Measurements from ENCODE around the gene LACRT. TPM values are rescaled to one million over a fixed set of nuclear protein-coding genes. Genes with fewer than 3 reads are reported as not detected.
"Not testable (repeated sequence)": the region's sequence is repeated elsewhere in the genome, so short reads cannot be mapped to it uniquely, and the experiment has no call there.

Gene LACRT, protein sequence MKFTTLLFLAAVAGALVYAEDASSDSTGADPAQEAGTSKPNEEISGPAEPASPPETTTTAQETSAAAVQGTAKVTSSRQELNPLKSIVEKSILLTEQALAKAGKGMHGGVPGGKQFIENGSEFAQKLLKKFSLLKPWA
- polyA plus RNA-seq (2013, experiment 1 of 2): not detected
- polyA plus RNA-seq (2013, experiment 2 of 2): not detected

DNA sequence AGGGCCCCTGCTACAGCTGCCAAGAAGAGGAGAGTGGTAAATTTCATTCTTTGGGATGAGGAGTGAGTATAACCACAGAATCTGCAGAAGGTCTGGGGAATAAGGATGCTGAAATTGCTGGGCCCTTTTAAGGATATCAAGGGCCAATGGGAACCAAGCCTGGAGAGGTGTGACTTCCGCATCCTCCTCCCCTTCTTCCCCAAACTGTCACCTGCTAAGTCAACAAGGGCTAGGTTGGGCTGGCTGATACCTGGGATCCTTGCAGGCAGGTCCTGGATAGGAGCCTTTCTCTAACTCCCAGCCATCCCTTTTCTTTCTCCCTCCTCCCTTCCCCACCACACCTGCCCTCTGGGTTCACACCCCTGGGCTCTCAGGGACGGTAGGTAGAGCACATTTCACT lies at the start of gene LACRT:
Gene LACRT, minus strand, starts transcription at position 101 of the 400 bp plus-strand sequence. Its CDS starts 54 bp downstream, at position 47.
- no peak within 1 kb of the TSS for H3K4me3 ChIP-seq (ENCODE audit: low read length)
- no peaks in the 10 kb centered on the region for H3K36me3 ChIP-seq (ENCODE audit: insufficient read depth, low read length)
- H3K9ac ChIP-seq (ENCODE audit: low read depth, low read length): no peak within 1 kb of the TSS
- H3K9me3 ChIP-seq (ENCODE audit: insufficient read depth, low read depth, low read length): no peaks in the 10 kb centered on the region
- 78% methylated on average over 2 of the region's 2 CpGs for WGBS
- no peaks in the 10 kb centered on the region for H3K4me1 ChIP-seq (ENCODE audit: insufficient read depth, low read length)
- H3K27ac ChIP-seq (ENCODE audit: low read depth, low read length): no peak within 1 kb of the TSS
- no peaks in the 10 kb centered on the region for H3K27me3 ChIP-seq (ENCODE audit: insufficient read depth, low read length)

- peak overlapping the region; percentile 81; the same call in 1 of the 2 replicates for H3K27ac ChIP-seq (ENCODE audit: low read depth, low read length)
- no peaks in the 10 kb centered on the region for H3K36me3 ChIP-seq (ENCODE audit: insufficient read depth, low read length)
- no peaks in the 10 kb centered on the region for H3K27me3 ChIP-seq (ENCODE audit: insufficient read depth, low read length)
- H3K9me3 ChIP-seq (ENCODE audit: insufficient read depth, low read depth, low read length): peaks cover 6% of the 10 kb centered on the region; the same call in 1 of the 2 replicates
- no peak overlapping the region for H3K4me3 ChIP-seq (ENCODE audit: low read length)
- 5% methylated on average over 2 of the region's 2 CpGs for WGBS
- no peak overlapping the region for H3K9ac ChIP-seq (ENCODE audit: low read depth, low read length)
- peaks cover 32% of the 10 kb centered on the region for H3K4me1 ChIP-seq (ENCODE audit: insufficient read depth, low read length)
Observed at GRCh38 chr12:54683398-54683797, 48.7 kb upstream of the LACRT start.

- Histone ChIP-seq H3K9ac (ENCODE audit: low read depth, low read length) (no peak overlapping the region), H3K4me1 (ENCODE audit: insufficient read depth, low read length) (peaks cover 35% of the 10 kb centered on the region), H3K9me3 (ENCODE audit: insufficient read depth, low read depth, low read length) (peaks cover 6% of the 10 kb centered on the region; the same call in 1 of the 2 replicates), H3K27me3 (ENCODE audit: insufficient read depth, low read length) (no peaks in the 10 kb centered on the region), H3K27ac (ENCODE audit: low read depth, low read length) (peak overlapping the region; percentile 81; the same call in 1 of the 2 replicates), H3K36me3 (ENCODE audit: insufficient read depth, low read length) (no peaks in the 10 kb centered on the region), H3K4me3 (ENCODE audit: low read length) (no peak overlapping the region)
- 73% methylated on average over 1 of the region's 1 CpG for WGBS
Observed at GRCh38 chr12:54682674-54683073, 48.0 kb upstream of the LACRT start.

DNA sequence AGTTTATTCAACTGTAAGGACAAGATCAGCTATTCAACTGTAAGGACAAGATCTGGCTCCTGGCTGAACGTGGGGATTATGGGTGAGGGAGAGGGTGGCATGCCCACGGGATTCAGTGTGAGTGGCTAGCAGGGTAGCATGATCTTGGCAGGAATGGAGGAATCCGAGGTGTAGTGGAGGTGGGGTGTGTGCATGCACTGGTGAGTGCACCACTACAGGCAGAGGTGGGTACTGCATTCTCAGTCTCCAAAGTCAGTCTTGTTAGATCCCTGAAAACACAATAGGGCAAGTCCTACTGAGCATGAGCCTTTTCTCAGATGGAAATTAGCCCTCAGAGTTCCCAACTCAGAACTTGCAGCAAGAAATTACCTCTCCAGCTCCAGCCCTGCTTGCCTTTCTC lies 45.7 kb upstream of the LACRT start:
- no peaks in the 10 kb centered on the region for H3K27me3 ChIP-seq (ENCODE audit: insufficient read depth, low read length)
- no peaks in the 10 kb centered on the region for H3K36me3 ChIP-seq (ENCODE audit: insufficient read depth, low read length)
- 77% methylated on average over 3 of the region's 3 CpGs for WGBS
- H3K27ac ChIP-seq (ENCODE audit: low read depth, low read length): no peak overlapping the region; the same call in 1 of the 2 replicates
- no peak overlapping the region for H3K9ac ChIP-seq (ENCODE audit: low read depth, low read length)
- no peaks in the 10 kb centered on the region for H3K9me3 ChIP-seq (ENCODE audit: insufficient read depth, low read depth, low read length)
- no peak overlapping the region for H3K4me3 ChIP-seq (ENCODE audit: low read length)
- peaks cover 44% of the 10 kb centered on the region for H3K4me1 ChIP-seq (ENCODE audit: insufficient read depth, low read length)

- H3K9ac ChIP-seq (ENCODE audit: low read depth, low read length): no peak overlapping the region
- no peaks in the 10 kb centered on the region for H3K36me3 ChIP-seq (ENCODE audit: insufficient read depth, low read length)
- 80% methylated on average over 5 of the region's 5 CpGs for WGBS
- no peak overlapping the region for H3K4me3 ChIP-seq (ENCODE audit: low read length)
- H3K4me1 ChIP-seq (ENCODE audit: insufficient read depth, low read length): peaks cover 28% of the 10 kb centered on the region
- no peak overlapping the region for H3K27ac ChIP-seq (ENCODE audit: low read depth, low read length)
- no peaks in the 10 kb centered on the region for H3K9me3 ChIP-seq (ENCODE audit: insufficient read depth, low read depth, low read length)
- no peaks in the 10 kb centered on the region for H3K27me3 ChIP-seq (ENCODE audit: insufficient read depth, low read length)
Observed at GRCh38 chr12:54678131-54678530, 43.4 kb upstream of the LACRT start.

DNA sequence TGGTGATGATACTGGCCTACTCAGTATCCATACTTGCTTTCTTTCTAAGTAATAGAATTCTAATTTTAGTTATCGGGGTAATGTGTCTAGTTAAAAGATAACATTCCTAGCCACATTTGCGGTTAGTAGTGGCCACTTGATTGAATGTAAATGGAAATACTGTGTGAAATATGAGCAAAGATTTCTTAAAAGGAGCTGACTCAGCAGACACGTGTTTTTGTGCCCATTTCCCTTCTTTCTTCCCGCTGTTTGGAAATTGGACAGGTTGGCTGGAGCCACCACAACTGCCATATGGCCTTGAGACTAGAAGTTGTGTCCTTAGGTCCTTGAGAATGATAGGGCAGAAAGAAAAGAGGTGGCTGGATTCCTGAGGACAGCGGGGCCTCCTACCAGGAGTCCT lies 33.2 kb upstream of the LACRT start:
- Histone ChIP-seq H3K4me3 (ENCODE audit: low read length) (no peak overlapping the region), H3K27me3 (ENCODE audit: insufficient read depth, low read length) (no peaks in the 10 kb centered on the region), H3K9me3 (ENCODE audit: insufficient read depth, low read depth, low read length) (no peaks in the 10 kb centered on the region), H3K9ac (ENCODE audit: low read depth, low read length) (no peak overlapping the region), H3K27ac (ENCODE audit: low read depth, low read length) (no peak overlapping the region), H3K36me3 (ENCODE audit: insufficient read depth, low read length) (no peaks in the 10 kb centered on the region), H3K4me1 (ENCODE audit: insufficient read depth, low read length) (no peaks in the 10 kb centered on the region)
- 93% methylated on average over 5 of the region's 5 CpGs for WGBS

- no peaks in the 10 kb centered on the region for H3K27me3 ChIP-seq (ENCODE audit: insufficient read depth, low read length)
- H3K27ac ChIP-seq (ENCODE audit: low read depth, low read length): no peak overlapping the region
- H3K9ac ChIP-seq (ENCODE audit: low read depth, low read length): no peak overlapping the region
- H3K36me3 ChIP-seq (ENCODE audit: insufficient read depth, low read length): no peaks in the 10 kb centered on the region
- H3K9me3 ChIP-seq (ENCODE audit: insufficient read depth, low read depth, low read length): no peaks in the 10 kb centered on the region
- H3K4me1 ChIP-seq (ENCODE audit: insufficient read depth, low read length): no peaks in the 10 kb centered on the region
- no peak overlapping the region for H3K4me3 ChIP-seq (ENCODE audit: low read length)
- 92% methylated on average over 2 of the region's 3 CpGs for WGBS
Observed at GRCh38 chr12:54666008-54666407, 31.3 kb upstream of the LACRT start.

DNA sequence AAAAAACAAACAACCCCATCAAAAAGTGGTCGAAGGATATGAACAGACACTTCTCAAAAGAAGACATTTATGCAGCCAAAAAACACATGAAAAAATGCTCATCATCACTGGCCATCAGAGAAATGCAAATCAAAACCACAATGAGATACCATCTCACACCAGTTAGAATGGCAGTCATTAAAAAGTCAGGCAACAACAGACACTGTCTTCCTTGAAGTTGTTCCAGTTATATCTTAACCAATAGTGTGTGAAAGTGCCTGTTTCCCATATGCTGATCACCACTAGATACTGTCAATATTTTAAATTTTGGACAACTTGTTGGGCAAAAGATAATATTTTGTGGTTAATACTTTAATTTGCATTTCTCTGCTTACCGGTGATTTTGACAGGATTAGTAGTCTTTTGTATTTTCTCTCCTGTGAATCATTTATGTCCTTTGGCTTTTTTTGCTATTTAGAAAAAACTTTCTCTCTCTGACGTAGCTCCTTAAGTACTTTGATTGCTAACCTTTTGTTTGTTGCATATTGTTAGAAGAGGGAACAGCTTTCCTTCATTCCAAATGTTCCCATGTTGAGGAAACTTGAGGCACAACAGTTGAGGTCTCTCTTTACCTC lies 30.4 kb upstream of the LACRT start:
- not testable (repeated sequence) for H3K27ac ChIP-seq (ENCODE audit: low read depth, low read length); H3K27me3 ChIP-seq (ENCODE audit: insufficient read depth, low read length); H3K4me3 ChIP-seq (ENCODE audit: low read length); H3K9ac ChIP-seq (ENCODE audit: low read depth, low read length); H3K36me3 ChIP-seq (ENCODE audit: insufficient read depth, low read length); H3K4me1 ChIP-seq (ENCODE audit: insufficient read depth, low read length); H3K9me3 ChIP-seq (ENCODE audit: insufficient read depth, low read depth, low read length)
- whole genome bisulfite sequencing: 86% methylated on average over 2 of the region's 3 CpGs

GRCh38 chr12:54663603-54664002 lies 28.9 kb upstream of the LACRT start:
- Histone ChIP-seq H3K27me3 (ENCODE audit: insufficient read depth, low read length) (no peaks in the 10 kb centered on the region), H3K27ac (ENCODE audit: low read depth, low read length) (no peak overlapping the region), H3K4me1 (ENCODE audit: insufficient read depth, low read length) (no peaks in the 10 kb centered on the region), H3K36me3 (ENCODE audit: insufficient read depth, low read length) (no peaks in the 10 kb centered on the region), H3K9me3 (ENCODE audit: insufficient read depth, low read depth, low read length) (no peaks in the 10 kb centered on the region), H3K4me3 (ENCODE audit: low read length) (no peak overlapping the region), H3K9ac (ENCODE audit: low read depth, low read length) (no peak overlapping the region)
- WGBS: 98% methylated on average over 3 of the region's 3 CpGs

DNA sequence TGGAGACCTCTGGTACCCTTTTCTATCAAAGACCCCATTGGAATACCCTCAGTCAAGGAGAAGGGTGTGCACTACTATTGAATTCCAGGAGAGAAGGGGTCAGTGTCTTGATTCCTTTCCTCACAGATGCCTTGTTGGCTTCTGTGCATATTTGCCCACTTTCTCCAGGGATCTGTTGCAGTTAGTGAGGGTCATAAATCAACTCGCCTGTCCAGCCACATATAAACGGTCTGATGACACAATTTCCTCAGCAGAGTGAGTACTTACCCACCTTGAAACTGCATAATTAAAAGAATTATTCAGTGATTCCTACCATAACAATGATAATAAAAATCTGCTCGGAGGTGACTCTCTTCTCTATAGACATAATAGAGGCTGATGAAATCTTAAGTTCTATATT lies 27.3 kb upstream of the LACRT start:
- H3K36me3 ChIP-seq (ENCODE audit: insufficient read depth, low read length): no peaks in the 10 kb centered on the region
- 88% methylated on average over 2 of the region's 3 CpGs for WGBS

DNA sequence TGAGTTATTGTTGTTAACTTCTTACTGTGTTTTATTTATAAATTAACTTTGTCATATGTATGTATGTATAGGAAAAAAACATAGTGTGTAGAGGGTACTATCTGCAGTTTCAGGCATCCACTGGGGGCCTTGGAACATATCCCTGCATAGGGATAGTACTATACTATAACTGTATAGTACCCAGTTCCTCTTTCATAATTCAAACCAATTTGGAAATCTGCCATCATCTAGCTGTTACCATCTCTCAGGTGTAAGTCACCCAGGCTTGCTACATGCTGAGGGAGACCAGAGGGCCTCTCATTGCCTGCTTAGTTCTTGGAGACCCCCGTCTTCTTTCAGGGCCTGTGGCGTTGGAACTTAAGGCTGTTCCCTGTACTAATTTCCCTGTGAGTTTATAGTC lies 26.4 kb upstream of the LACRT start:
- Histone ChIP-seq H3K9me3 (ENCODE audit: insufficient read depth, low read depth, low read length) (no peaks in the 10 kb centered on the region), H3K9ac (ENCODE audit: low read depth, low read length) (no peak overlapping the region), H3K4me3 (ENCODE audit: low read length) (no peak overlapping the region), H3K27ac (ENCODE audit: low read depth, low read length) (no peak overlapping the region), H3K36me3 (ENCODE audit: insufficient read depth, low read length) (no peaks in the 10 kb centered on the region), H3K4me1 (ENCODE audit: insufficient read depth, low read length) (0 out of 2 replicates have a peak, but pooled peaks cover 4% of the 10 kb centered on the region), H3K27me3 (ENCODE audit: insufficient read depth, low read length) (no peaks in the 10 kb centered on the region; the same call in 1 of the 2 replicates)
- 92% methylated on average over 2 of the region's 2 CpGs for WGBS

More for the DNA sequence above, 27.3 kb upstream of the LACRT start:
- Histone ChIP-seq H3K9ac (ENCODE audit: low read depth, low read length) (no peak overlapping the region), H3K4me1 (ENCODE audit: insufficient read depth, low read length) (0 out of 2 replicates have a peak, but pooled peaks cover 4% of the 10 kb centered on the region), H3K27me3 (ENCODE audit: insufficient read depth, low read length) (no peaks in the 10 kb centered on the region; the same call in 1 of the 2 replicates), H3K27ac (ENCODE audit: low read depth, low read length) (no peak overlapping the region), H3K9me3 (ENCODE audit: insufficient read depth, low read depth, low read length) (no peaks in the 10 kb centered on the region), H3K4me3 (ENCODE audit: low read length) (no peak overlapping the region)
